GM19328 (cell line): ENCODE results near the gene HBA2.
"Not testable (repeated sequence)": the region's sequence is repeated elsewhere in the genome, so short reads cannot be mapped to it uniquely, and the experiment has no call there.

ENCODE experiments used
- ATAC-seq: cut with Tn5 transposase; IDR thresholded peaks from one replicate; pipeline ENCODE4 v1.9.1; 2021; ENCODE audit warnings: mild to moderate bottlenecking, moderate library complexity; ENCODE audit not compliant: unreplicated experiment

The HBA2 gene

GRCh38 chr16:191831-192230 is 19.2 kb downstream of the HBA2 start:
- no peak for ATAC-seq

- no peak for ATAC-seq
Observed at GRCh38 chr16:192686-193085, 20.0 kb downstream of the HBA2 start.

- ATAC-seq: no peak
Observed at GRCh38 chr16:193441-193840, 20.8 kb downstream of the HBA2 start.

GRCh38 chr16:194516-194915 is 21.8 kb downstream of the HBA2 start:
- ATAC-seq: no peak

GRCh38 chr16:200388-200787 is 27.7 kb downstream of the HBA2 start:
- no peak for ATAC-seq

- ATAC-seq: no peak
Observed at GRCh38 chr16:203246-203645, 30.6 kb downstream of the HBA2 start.

GRCh38 chr16:204046-204445 is 31.4 kb downstream of the HBA2 start:
- ATAC-seq: not testable (repeated sequence)

- not testable (repeated sequence) for ATAC-seq
Observed at GRCh38 chr16:209359-209758, 36.7 kb downstream of the HBA2 start.

- ATAC-seq: not testable (repeated sequence)
Observed at GRCh38 chr16:211631-212180, 39.0 kb downstream of the HBA2 start.

GRCh38 chr16:212999-213398 is 40.3 kb downstream of the HBA2 start:
- no peak for ATAC-seq

- ATAC-seq: no peak
Observed at GRCh38 chr16:220021-220420, 47.3 kb downstream of the HBA2 start.
